Uterus (tissue), 4 donors: ENCODE results near the gene SMNDC1. TPM values are rescaled to one million over a fixed set of nuclear protein-coding genes. Genes with fewer than 3 reads are reported as not detected.

Experiments used
- DNase-seq, 2 donors: peaks; one replicate each; pipeline ENCODE4 v3.0.0-alpha.2; 2019 to 2020
- H3K27ac ChIP-seq, 2 donors: fragments of 200-600 bp; sonication (generic); 1 replicate in 1 of 2; 2 replicates in 1 of 2; pipeline ENCODE4 v1.5.1; 2016 to 2018
- H3K27me3 ChIP-seq, 2 donors: fragments of 200-600 bp; sonication (generic); one replicate each; pipeline ENCODE4 v1.5.1; 2018 to 2019; ENCODE audit warnings: control low read depth in 1 of 2
- H3K36me3 ChIP-seq, 2 donors: fragments of 200-600 bp; sonication (generic); one replicate each; pipeline ENCODE4 v1.5.1; 2019; ENCODE audit warnings: control low read depth in 1 of 2
- H3K4me1 ChIP-seq, 2 donors: fragments of 200-600 bp; sonication (generic); one replicate each; pipeline ENCODE4 v1.5.1; 2018 to 2019; ENCODE audit warnings: control low read depth in 1 of 2
- H3K4me3 ChIP-seq, 2 donors: fragments of 200-600 bp; sonication (generic); 1 replicate in 1 of 2; 2 replicates in 1 of 2; pipeline ENCODE4 v1.5.1; 2018 to 2019; ENCODE audit warnings: mild to moderate bottlenecking in 1 of 2
- H3K9me3 ChIP-seq, 2 donors: fragments of 200-600 bp; sonication (generic); one replicate each; pipeline ENCODE4 v1.5.1; 2019; ENCODE audit warnings: control low read depth in 1 of 2
- POLR2A ChIP-seq, 2 donors: fragments of 450-650 bp; IDR thresholded peaks; one replicate each; pipeline ENCODE4 v1.6.1; 2016; ENCODE audit warnings: antibody characterized with exemption in 2 of 2, mild to moderate bottlenecking in 1 of 2, moderate library complexity in 1 of 2
- intact Hi-C: fragments of 100-400 bp; cut with DNase I; formaldehyde crosslinking; loops from one replicate; pipeline ENCODE4 v1.15.1; 2023; ENCODE audit warnings: low total_unique reads
- total RNA-seq, 4 donors: library from RNA; depleted of rRNA in 3 of 4; stranded (reverse); fragments of >200 nt in 3 of 4; gene quantifications; one replicate each; pipeline versions ENCODE4 v1.1.0 to v1.2.4, GENCODE V29; 2014 to 2023
- TF ChIP-seq, protein P1 (sequence below), 4 experiments: fragments of 200-600 bp in 2 of 4; fragments of 450-650 bp in 2 of 4; sonication (generic) in 2 of 4; IDR thresholded peaks; one replicate each; pipeline ENCODE4 v1.5.1; 2016 to 2019; ENCODE audit warnings: antibody characterized with exemption in 4 of 4, mild to moderate bottlenecking in 2 of 4, moderate library complexity in 1 of 4
- donor health status: DM: yes; HTN: yes; CAD: no.

Gene SMNDC1
- total RNA-seq, 4 donors from 2014 or later: 14.6 to 41.2 (median 18.3) TPM

DNA sequence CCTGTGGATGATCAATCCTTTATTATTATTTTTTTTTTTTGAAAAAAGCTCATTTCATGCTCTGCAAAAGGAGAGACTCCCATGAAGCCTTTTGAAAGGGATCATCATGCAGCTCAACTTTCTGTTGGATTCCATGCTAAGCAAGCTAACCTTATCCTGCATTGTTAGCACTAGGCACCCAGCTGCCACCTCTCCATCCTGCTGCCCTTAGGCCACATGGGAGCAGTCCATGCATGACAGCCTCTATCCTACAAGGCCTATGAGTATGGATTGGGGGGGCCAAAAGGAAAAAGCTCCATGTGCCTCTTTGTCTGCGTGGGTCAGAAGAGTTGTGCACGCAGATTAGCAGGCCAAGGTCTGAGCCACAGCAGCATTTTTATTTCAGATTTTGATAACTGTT, 19.2 kb downstream of the SMNDC1 start:
- Histone ChIP-seq H3K36me3 (no peaks in the 10 kb centered on the region), H3K27me3 (no peaks in the 10 kb centered on the region), H3K9me3 (no peaks in the 10 kb centered on the region), H3K27ac (no peak overlapping the region), H3K4me1 (no peaks in the 10 kb centered on the region), H3K4me3 (no peak overlapping the region)
- DNase-seq: no peak
- TF ChIP-seq, protein P1, sequence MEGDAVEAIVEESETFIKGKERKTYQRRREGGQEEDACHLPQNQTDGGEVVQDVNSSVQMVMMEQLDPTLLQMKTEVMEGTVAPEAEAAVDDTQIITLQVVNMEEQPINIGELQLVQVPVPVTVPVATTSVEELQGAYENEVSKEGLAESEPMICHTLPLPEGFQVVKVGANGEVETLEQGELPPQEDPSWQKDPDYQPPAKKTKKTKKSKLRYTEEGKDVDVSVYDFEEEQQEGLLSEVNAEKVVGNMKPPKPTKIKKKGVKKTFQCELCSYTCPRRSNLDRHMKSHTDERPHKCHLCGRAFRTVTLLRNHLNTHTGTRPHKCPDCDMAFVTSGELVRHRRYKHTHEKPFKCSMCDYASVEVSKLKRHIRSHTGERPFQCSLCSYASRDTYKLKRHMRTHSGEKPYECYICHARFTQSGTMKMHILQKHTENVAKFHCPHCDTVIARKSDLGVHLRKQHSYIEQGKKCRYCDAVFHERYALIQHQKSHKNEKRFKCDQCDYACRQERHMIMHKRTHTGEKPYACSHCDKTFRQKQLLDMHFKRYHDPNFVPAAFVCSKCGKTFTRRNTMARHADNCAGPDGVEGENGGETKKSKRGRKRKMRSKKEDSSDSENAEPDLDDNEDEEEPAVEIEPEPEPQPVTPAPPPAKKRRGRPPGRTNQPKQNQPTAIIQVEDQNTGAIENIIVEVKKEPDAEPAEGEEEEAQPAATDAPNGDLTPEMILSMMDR (IDR thresholded peaks at IDR 0.05): no peak
- TF ChIP-seq POLR2A (IDR thresholded peaks at IDR 0.05): no peak
- intact Hi-C loops: no loop called here

GRCh38 chr10:110284262-110284661, 20.5 kb downstream of the SMNDC1 start:
- no peak overlapping the region for H3K4me3 ChIP-seq
- no peaks in the 10 kb centered on the region for H3K36me3 ChIP-seq
- H3K27ac ChIP-seq: no peak overlapping the region
- intact Hi-C loops: no loop called here
- H3K9me3 ChIP-seq: no peaks in the 10 kb centered on the region
- no peak for DNase-seq
- no peaks in the 10 kb centered on the region for H3K4me1 ChIP-seq
- H3K27me3 ChIP-seq: no peaks in the 10 kb centered on the region
- TF ChIP-seq, protein P1 (IDR thresholded peaks at IDR 0.05): no peak
- no peak for TF ChIP-seq POLR2A (IDR thresholded peaks at IDR 0.05)

DNA sequence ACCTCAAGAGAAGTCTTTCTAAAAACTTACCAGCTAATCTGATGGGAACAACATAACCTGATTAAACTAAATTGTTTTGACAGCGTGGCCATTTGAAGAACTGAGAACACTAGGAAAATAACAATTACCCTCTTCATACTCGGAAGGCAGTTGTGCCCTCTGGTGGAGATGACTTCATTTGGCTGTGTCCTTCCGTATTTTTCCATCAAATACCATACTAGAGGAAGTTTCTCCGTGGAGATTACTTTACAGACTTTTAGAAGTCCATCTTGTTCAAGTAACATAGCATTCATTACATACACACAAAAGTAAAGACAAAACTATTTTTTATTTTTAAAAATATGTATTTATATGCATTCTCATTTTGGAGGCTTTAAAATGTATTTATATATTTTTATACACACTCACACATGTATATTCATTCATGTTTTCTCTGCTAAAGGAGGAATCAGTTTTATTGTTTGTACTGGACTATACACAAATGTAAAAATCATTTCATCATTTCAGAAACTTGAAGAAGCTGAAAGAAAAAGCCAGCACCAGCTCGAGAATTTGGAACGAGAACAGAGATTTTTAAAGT, 25.2 kb downstream of the SMNDC1 start:
- no peak overlapping the region for H3K4me3 ChIP-seq
- H3K27ac ChIP-seq: no peak overlapping the region
- intact Hi-C loops: loop anchor here (10.0 kb wide), 1 partner anchor 135 kb away; no protein-coding TSS in a partner anchor
- no peaks in the 10 kb centered on the region for H3K36me3 ChIP-seq
- H3K4me1 ChIP-seq: no peaks in the 10 kb centered on the region
- TF ChIP-seq POLR2A (IDR thresholded peaks at IDR 0.05): no peak
- TF ChIP-seq, protein P1 (IDR thresholded peaks at IDR 0.05): peak; percentile 65 to 88 (median 76)
- no peaks in the 10 kb centered on the region for H3K9me3 ChIP-seq
- H3K27me3 ChIP-seq: no peaks in the 10 kb centered on the region
- peak; percentile 52 to 67 for DNase-seq

DNA sequence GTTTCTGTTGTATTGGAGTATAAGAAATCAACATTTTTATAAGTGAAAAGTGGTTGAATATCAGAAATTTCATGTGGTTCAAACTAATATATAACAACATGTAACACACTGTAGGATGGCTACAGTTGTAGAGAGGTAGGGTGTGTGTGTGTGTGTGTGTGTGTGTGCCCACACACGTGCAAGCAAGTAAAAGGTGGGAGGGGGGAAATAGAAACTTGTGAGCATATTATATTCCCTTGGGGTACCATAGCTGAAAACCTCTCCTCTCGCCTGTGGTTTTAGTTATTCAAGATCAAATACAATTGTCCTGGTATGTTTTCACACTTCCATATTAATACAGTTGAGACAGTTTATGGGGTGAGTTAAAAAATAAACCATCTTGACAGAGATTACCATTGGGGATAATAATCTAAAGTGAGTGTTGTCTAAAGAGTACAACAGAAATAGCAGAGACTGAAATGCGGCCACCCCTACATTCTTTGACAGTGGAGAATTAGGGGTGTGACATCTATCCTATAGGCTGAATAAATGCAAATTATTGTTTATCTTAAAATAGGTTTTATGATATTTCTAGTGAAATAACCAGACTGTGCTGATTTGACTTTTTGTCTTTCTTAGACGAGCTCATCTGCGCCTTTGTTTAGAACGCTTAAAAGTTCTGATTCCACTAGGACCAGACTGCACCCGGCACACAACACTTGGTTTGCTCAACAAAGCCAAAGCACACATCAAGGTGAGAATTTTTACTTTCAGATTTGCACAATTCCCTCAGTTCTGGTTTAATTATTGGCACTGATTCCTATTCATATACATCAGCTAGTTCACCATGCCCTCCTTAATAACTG, 25.9 kb downstream of the SMNDC1 start:
- intact Hi-C loops: loop anchor here (10.0 kb wide), 1 partner anchor 134 kb away; no protein-coding TSS in a partner anchor
- TF ChIP-seq, protein P1 (IDR thresholded peaks at IDR 0.05): no peak
- TF ChIP-seq POLR2A (IDR thresholded peaks at IDR 0.05): no peak
- no peaks in the 10 kb centered on the region for H3K27me3 ChIP-seq
- H3K4me3 ChIP-seq: no peak overlapping the region
- no peak overlapping the region for H3K27ac ChIP-seq
- no peaks in the 10 kb centered on the region for H3K4me1 ChIP-seq
- DNase-seq: no peak
- no peaks in the 10 kb centered on the region for H3K9me3 ChIP-seq
- H3K36me3 ChIP-seq: no peaks in the 10 kb centered on the region

- Histone ChIP-seq H3K9me3 (no peaks in the 10 kb centered on the region), H3K36me3 (no peaks in the 10 kb centered on the region), H3K4me3 (no peak overlapping the region), H3K4me1 (no peaks in the 10 kb centered on the region), H3K27ac (no peak overlapping the region), H3K27me3 (no peaks in the 10 kb centered on the region)
- TF ChIP-seq POLR2A (IDR thresholded peaks at IDR 0.05): no peak
- DNase-seq: no peak
- intact Hi-C loops: loop anchor here (10.0 kb wide), 1 partner anchor 133 kb away; no protein-coding TSS in a partner anchor
These were observed 27.1 kb downstream of the SMNDC1 start for GRCh38 chr10:110277591-110277990.
